K562 (cell line): ENCODE measurements around the gene DGCR8. TPM values are rescaled to one million over a fixed set of nuclear protein-coding genes. Genes with fewer than 3 reads are reported as not detected.

ENCODE experiments used
- ATF3 ChIP-seq, 2 experiments: fragments of 450-650 bp in 1 of 2; sonication (generic) in 1 of 2; formaldehyde crosslinking in 1 of 2; IDR thresholded peaks in 1 of 2; conservative IDR thresholded peaks in 1 of 2; 2 replicates each; pipeline versions ENCODE4 v1.6.1 to v1.8.1; 2016 to 2023; ENCODE audit warnings: mild to moderate bottlenecking in 2 of 2, moderate library complexity in 2 of 2, inconsistent platforms in 1 of 2, missing genetic modification reagents in 1 of 2
- CAMTA2 ChIP-seq: fragments of 250-450 bp; sonication (Bioruptor Pico); conservative IDR thresholded peaks from 2 replicates; pipeline ENCODE4 v1.5.1; 2022
- CREBBP ChIP-seq: IDR thresholded peaks from one replicate; pipeline ENCODE4 v1.6.1; 2012; ENCODE audit warnings: low read depth, mild to moderate bottlenecking, control low read depth, inconsistent platforms, low read length
- CSDE1 ChIP-seq, 2 experiments: fragments of 450-650 bp; IDR thresholded peaks; 2 replicates each; pipeline ENCODE4 v1.6.1; 2016; ENCODE audit warnings: mild to moderate bottlenecking in 1 of 2
- DNMT1 ChIP-seq: fragments of 450-650 bp; IDR thresholded peaks from 2 replicates; pipeline ENCODE4 v1.6.1; 2016; ENCODE audit warnings: antibody characterized with exemption, mild to moderate bottlenecking
- ELK3 ChIP-seq: fragments of 450-650 bp; formaldehyde crosslinking; IDR thresholded peaks from 2 replicates; pipeline ENCODE4 v1.4.0; 2020; ENCODE audit warnings: mild to moderate bottlenecking
- ERF ChIP-seq: fragments of 450-650 bp; formaldehyde crosslinking; IDR thresholded peaks from 2 replicates; pipeline ENCODE4 v1.4.0; 2020; ENCODE audit warnings: mild to moderate bottlenecking, mixed read lengths
- FOXJ2 ChIP-seq: fragments of 200-800 bp; sonication (Bioruptor generic); IDR thresholded peaks from 2 replicates; pipeline ENCODE4 v1.6.1; 2016; ENCODE audit warnings: missing genetic modification characterization, missing compliant biosample characterization
- GATAD2A ChIP-seq: fragments of 450-650 bp; IDR thresholded peaks from 2 replicates; pipeline ENCODE4 v1.6.1; 2017
- KLF13 ChIP-seq: fragments of 450-650 bp; IDR thresholded peaks from 2 replicates; pipeline ENCODE4 v1.6.1; 2016; ENCODE audit warnings: missing genetic modification characterization, low read depth, mild to moderate bottlenecking, missing compliant biosample characterization, moderate library complexity, borderline replicate concordance
- LARP7 ChIP-seq: fragments of 450-650 bp; IDR thresholded peaks from 2 replicates; pipeline ENCODE4 v1.6.1; 2016
- LCOR ChIP-seq: sonication (generic); formaldehyde crosslinking; IDR thresholded peaks from 2 replicates; pipeline ENCODE4 v1.8.0; 2022; ENCODE audit warnings: mild to moderate bottlenecking, missing genetic modification reagents
- NR2C2 ChIP-seq, 2 experiments: fragments of 200-800 bp in 1 of 2; sonication (Bioruptor generic) in 1 of 2; sonication (generic) in 1 of 2; formaldehyde crosslinking in 1 of 2; IDR thresholded peaks; 2 replicates each; pipeline versions ENCODE4 v1.6.1 to v1.8.0; 2016 to 2022; ENCODE audit warnings: mild to moderate bottlenecking in 1 of 2, missing compliant biosample characterization in 1 of 2, missing genetic modification characterization in 1 of 2, missing genetic modification reagents in 1 of 2
- PML ChIP-seq: IDR thresholded peaks from 2 replicates; pipeline ENCODE4 v1.6.1; 2012; ENCODE audit warnings: low read length, inconsistent platforms
- POLR2G ChIP-seq: fragments of 200-400 bp; formaldehyde crosslinking; IDR thresholded peaks from 2 replicates; pipeline ENCODE4 v1.6.1; 2017; ENCODE audit warnings: low read depth, mild to moderate bottlenecking, antibody characterized with exemption, low read length, moderate library complexity
- RB1 ChIP-seq: fragments of 450-650 bp; IDR thresholded peaks from 2 replicates; pipeline ENCODE4 v1.6.1; 2017; ENCODE audit warnings: low read depth, mild to moderate bottlenecking
- RFX7 ChIP-seq: fragments of 250-450 bp; sonication (Bioruptor Pico); IDR thresholded peaks from 2 replicates; pipeline ENCODE4 v1.5.1; 2021; ENCODE audit warnings: mild to moderate bottlenecking
- SMAD1 ChIP-seq: fragments of 150-350 bp; IDR thresholded peaks from 2 replicates; pipeline ENCODE4 v1.6.1; 2014; ENCODE audit warnings: low read length, low read depth; ENCODE audit not compliant: partially characterized antibody
- STAT6 ChIP-seq: sonication (generic); formaldehyde crosslinking; IDR thresholded peaks from 2 replicates; pipeline ENCODE4 v1.8.1; 2023; ENCODE audit warnings: mild to moderate bottlenecking, missing genetic modification reagents
- TGIF2 ChIP-seq: sonication (generic); formaldehyde crosslinking; IDR thresholded peaks from 2 replicates; pipeline ENCODE4 v1.8.1; 2022; ENCODE audit warnings: mild to moderate bottlenecking, missing genetic modification reagents, moderate library complexity
- ZNF217 ChIP-seq: sonication (generic); formaldehyde crosslinking; IDR thresholded peaks from 2 replicates; pipeline ENCODE4 v1.8.0; 2022; ENCODE audit warnings: mild to moderate bottlenecking, missing genetic modification reagents
- ZNF224 ChIP-seq: sonication (generic); formaldehyde crosslinking; IDR thresholded peaks from 2 replicates; pipeline ENCODE4 v1.8.0; 2022; ENCODE audit warnings: mild to moderate bottlenecking, missing genetic modification reagents
- polyA plus RNA-seq, 8 experiments: library from polyadenylated mRNA; depleted of rRNA in 4 of 8; stranded (reverse) in 5 of 8; unstranded in 3 of 8; fragments of >200 nt; fragmentation: Nextera tagmentation in 2 of 8; fragmentation: Illumina TruSeq in 1 of 8; extraction: Ambion mirVana in 2 of 8; extraction: Trizol in 1 of 8; gene quantifications; 2 replicates each; pipeline versions ENCODE4 v1.2.1 to v1.2.3, GENCODE V29; 2011 to 2014; ENCODE audit warnings: inconsistent platforms in 1 of 8, missing spikeins in 1 of 8
- total RNA-seq, 7 experiments: library from RNA; depleted of rRNA in 6 of 7; stranded (reverse); fragments of >200 nt in 6 of 7; fragmentation: Illumina TruSeq in 2 of 7; extraction: Trizol in 2 of 7; gene quantifications; 2 replicates each; pipeline versions ENCODE4 v1.2.1 to v1.2.3, GENCODE V29; 2011 to 2021; ENCODE audit warnings: low replicate concordance in 1 of 7
- TF ChIP-seq, protein P1 (sequence below): sonication (generic); formaldehyde crosslinking; IDR thresholded peaks from 2 replicates; pipeline ENCODE4 v1.9.0; 2022; ENCODE audit warnings: mild to moderate bottlenecking, missing genetic modification reagents
- TF ChIP-seq, protein P2 (sequence below): fragments of 250-450 bp; sonication (Bioruptor Pico); IDR thresholded peaks from 2 replicates; pipeline ENCODE4 v1.5.0; 2021

The DGCR8 gene
- total and polyA plus RNA-seq, 9 of the 15 experiments (the other 6 are each of a cell fraction or from before 2014, with no cell fraction given): 5.9 to 144 (median 80.1) TPM

- no peak for TF ChIP-seq ELK3 (CRISPR knock-in tag)
- no peak for TF ChIP-seq PML
- TF ChIP-seq STAT6 (CRISPR knock-in tag): peak; percentile 98
- peak; percentile 96 for TF ChIP-seq CAMTA2 (CRISPR knock-in tag)
- TF ChIP-seq NR2C2 (CRISPR knock-in tag; IDR thresholded peaks at IDR 0.05): no peak
- no peak for TF ChIP-seq NR2C2 (tag; IDR thresholded peaks at IDR 0.05)
- TF ChIP-seq RB1: no peak
- TF ChIP-seq FOXJ2: no peak
- TF ChIP-seq POLR2G: no peak
- no peak for TF ChIP-seq ZNF217 (CRISPR knock-in tag)
- no peak for TF ChIP-seq RFX7 (CRISPR knock-in tag)
- peak; percentile 74; the same call in 1 of the 2 replicates for TF ChIP-seq KLF13 (tag)
- TF ChIP-seq, protein P1, sequence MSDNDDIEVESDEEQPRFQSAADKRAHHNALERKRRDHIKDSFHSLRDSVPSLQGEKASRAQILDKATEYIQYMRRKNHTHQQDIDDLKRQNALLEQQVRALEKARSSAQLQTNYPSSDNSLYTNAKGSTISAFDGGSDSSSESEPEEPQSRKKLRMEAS: no peak
- no peak for TF ChIP-seq DNMT1
- TF ChIP-seq SMAD1: peak; percentile 71
- no peak for TF ChIP-seq CSDE1 (IDR thresholded peaks at IDR 0.05)
- peak; percentile 94 for TF ChIP-seq ERF (CRISPR knock-in tag)
- TF ChIP-seq GATAD2A: no peak
- TF ChIP-seq LCOR: no peak
- no peak for TF ChIP-seq LARP7
- TF ChIP-seq TGIF2 (CRISPR knock-in tag): no peak
- TF ChIP-seq ZNF224: no peak
- no peak for TF ChIP-seq CREBBP
- TF ChIP-seq, protein P2, sequence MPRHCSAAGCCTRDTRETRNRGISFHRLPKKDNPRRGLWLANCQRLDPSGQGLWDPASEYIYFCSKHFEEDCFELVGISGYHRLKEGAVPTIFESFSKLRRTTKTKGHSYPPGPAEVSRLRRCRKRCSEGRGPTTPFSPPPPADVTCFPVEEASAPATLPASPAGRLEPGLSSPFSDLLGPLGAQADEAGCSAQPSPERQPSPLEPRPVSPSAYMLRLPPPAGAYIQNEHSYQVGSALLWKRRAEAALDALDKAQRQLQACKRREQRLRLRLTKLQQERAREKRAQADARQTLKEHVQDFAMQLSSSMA (CRISPR knock-in tag): no peak
- no peak for TF ChIP-seq ATF3 (IDR thresholded peaks at IDR 0.05)
- TF ChIP-seq ATF3 (CRISPR knock-in tag; conservative IDR thresholded peaks at IDR 0.05): peak; percentile 90
Observed at GRCh38 chr22:20084547-20085413, 4.7 kb downstream of the DGCR8 start (continued).
